Hepatocyte (in vitro differentiated cells): ENCODE data around the gene HOXC12. TPM values are rescaled to one million over a fixed set of nuclear protein-coding genes. Genes with fewer than 3 reads are reported as not detected.

Experiments
- DNase-seq: peaks from one replicate; pipeline ENCODE4 v3.0.0-alpha.2; 2016; ENCODE audit warnings: low spot score
- H2AFZ ChIP-seq: fragments of 200-600 bp; sonication (generic); 2 replicates; pipeline ENCODE4 v1.6.0; 2016; ENCODE audit warnings: antibody characterized with exemption, mild to moderate bottlenecking
- H3K27ac ChIP-seq: fragments of 200-600 bp; sonication (generic); 2 replicates; pipeline ENCODE4 v1.5.1; 2016; ENCODE audit warnings: mild to moderate bottlenecking
- H3K27me3 ChIP-seq: fragments of 200-600 bp; sonication (generic); 2 replicates; pipeline ENCODE4 v1.6.1; 2016
- H3K36me3 ChIP-seq: fragments of 200-600 bp; sonication (generic); replicated peaks from 2 replicates; pipeline ENCODE4 v1.5.1; 2016; ENCODE audit warnings: low read depth; ENCODE audit not compliant: insufficient read depth
- H3K4me1 ChIP-seq: fragments of 200-600 bp; sonication (generic); 2 replicates; pipeline ENCODE4 v1.5.1; 2016; ENCODE audit warnings: mild to moderate bottlenecking, moderate library complexity; ENCODE audit not compliant: insufficient read depth
- H3K4me2 ChIP-seq: fragments of 200-600 bp; sonication (generic); 2 replicates; pipeline ENCODE4 v1.6.0; 2016
- H3K4me3 ChIP-seq: fragments of 200-600 bp; sonication (generic); 2 replicates; pipeline ENCODE4 v1.5.1; 2016; ENCODE audit warnings: mild to moderate bottlenecking
- H3K79me2 ChIP-seq: fragments of 200-600 bp; sonication (generic); 2 replicates; pipeline ENCODE4 v1.6.0; 2017; ENCODE audit warnings: mild to moderate bottlenecking
- H3K9me2 ChIP-seq: fragments of 200-600 bp; sonication (generic); replicated peaks from 2 replicates; pipeline ENCODE4 v1.6.0; 2017; ENCODE audit warnings: mild to moderate bottlenecking; ENCODE audit not compliant: insufficient read depth
- H3K9me3 ChIP-seq: fragments of 200-600 bp; sonication (generic); 2 replicates; pipeline ENCODE4 v1.5.1; 2016; ENCODE audit warnings: low read depth, mild to moderate bottlenecking
- H4K20me1 ChIP-seq: fragments of 200-600 bp; sonication (generic); 2 replicates; pipeline ENCODE4 v1.6.0; 2016; ENCODE audit warnings: mild to moderate bottlenecking; ENCODE audit not compliant: insufficient read depth, poor library complexity, severe bottlenecking
- CTCF ChIP-seq: fragments of 200-600 bp; sonication (generic); IDR thresholded peaks from 2 replicates; pipeline ENCODE4 v1.5.1; 2016; ENCODE audit warnings: antibody characterized with exemption, mild to moderate bottlenecking; ENCODE audit not compliant: poor library complexity
- EZH2 ChIP-seq: fragments of 200-600 bp; sonication (generic); IDR thresholded peaks from 2 replicates; pipeline ENCODE4 v1.6.1; 2016; ENCODE audit warnings: antibody characterized with exemption, mild to moderate bottlenecking, borderline replicate concordance
- EZH2phosphoT487 ChIP-seq: fragments of 200-600 bp; sonication (generic); IDR thresholded peaks from one replicate; pipeline ENCODE4 v1.6.1; 2018; ENCODE audit warnings: antibody characterized with exemption, mild to moderate bottlenecking, low read depth, moderate library complexity; ENCODE audit not compliant: unreplicated experiment, severe bottlenecking
- WGBS: methylation state at CpG from one replicate; pipeline ENCODE4 v1.1.6; 2016; ENCODE audit warnings: low lambda C conversion rate; ENCODE audit errors: missing lambda C conversion rate; 5-methylcytosine and 5-hydroxymethylcytosine counted together
- polyA plus RNA-seq: library from polyadenylated mRNA; unstranded; fragments of >200 nt; fragmentation: Nextera tagmentation; extraction: Ambion mirVana; gene quantifications from 2 replicates; pipeline ENCODE4 v1.2.1, GENCODE V29; 2016
- total RNA-seq: library from RNA; depleted of rRNA; stranded (reverse); fragments of >200 nt; gene quantifications from 2 replicates; pipeline ENCODE4 v1.2.3, GENCODE V29; 2014

The HOXC12 gene
- total and polyA plus RNA-seq, 2 experiments from 2014 or later = not detected

DNA sequence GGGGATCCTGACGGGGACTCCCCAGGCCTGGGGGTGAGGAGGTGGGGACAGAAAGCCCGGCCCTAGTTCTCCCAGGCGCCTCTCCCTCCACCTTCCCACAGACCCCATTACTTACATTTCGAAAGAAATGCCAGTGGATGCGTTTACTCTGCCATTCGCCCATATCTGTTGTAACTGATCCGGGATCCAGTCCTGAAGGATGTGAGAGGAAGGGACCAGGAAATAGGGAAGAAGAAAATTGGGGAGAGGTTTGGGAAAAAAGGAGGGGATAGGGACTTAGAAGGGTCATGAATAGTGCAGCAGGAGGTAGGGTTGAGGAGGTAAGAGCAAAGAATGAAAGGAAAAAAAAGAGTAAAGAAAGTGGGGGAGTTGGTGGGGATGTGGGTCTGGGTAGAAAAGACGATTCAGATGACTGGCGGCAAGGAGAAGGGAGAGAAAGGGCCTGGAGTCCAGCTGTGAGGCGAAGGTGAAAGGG is 1.1 kb downstream of the HOXC12 start:
- no peak overlapping the region for H3K4me2 ChIP-seq
- no peak overlapping the region for H3K4me3 ChIP-seq
- H3K27ac ChIP-seq = no peak overlapping the region
- no peaks in the 10 kb centered on the region for H3K36me3 ChIP-seq
- no peaks in the 10 kb centered on the region for H3K9me3 ChIP-seq
- TF ChIP-seq CTCF = no peak
- peak; percentile 84 for TF ChIP-seq EZH2
- H4K20me1 ChIP-seq = no peaks in the 10 kb centered on the region
- no peak for DNase-seq
- no peaks in the 10 kb centered on the region for H3K4me1 ChIP-seq
- no peaks in the 10 kb centered on the region for H3K9me2 ChIP-seq
- peaks cover 100% of the 10 kb centered on the region for H3K27me3 ChIP-seq
- H3K79me2 ChIP-seq = no peaks in the 10 kb centered on the region
- 18% methylated on average over 10 of the region's 10 CpGs for WGBS
- peak overlapping the region; percentile 40 for H2AFZ ChIP-seq

- Histone ChIP-seq H3K79me2 (no peaks in the 10 kb centered on the region), H2AFZ (no peak overlapping the region), H3K4me1 (no peaks in the 10 kb centered on the region), H4K20me1 (no peaks in the 10 kb centered on the region), H3K27me3 (peaks cover 100% of the 10 kb centered on the region), H3K9me2 (no peaks in the 10 kb centered on the region), H3K27ac (no peak overlapping the region), H3K36me3 (no peaks in the 10 kb centered on the region), H3K9me3 (no peaks in the 10 kb centered on the region), H3K4me3 (no peak overlapping the region), H3K4me2 (no peak overlapping the region)
- WGBS = 24% methylated on average over 25 of the region's 25 CpGs
- DNase-seq = no peak
- TF ChIP-seq EZH2phosphoT487 (peak; percentile 66), EZH2 (no peak)
Observed at GRCh38 chr12:53956251-53956887, 1.7 kb downstream of the HOXC12 start.

DNA sequence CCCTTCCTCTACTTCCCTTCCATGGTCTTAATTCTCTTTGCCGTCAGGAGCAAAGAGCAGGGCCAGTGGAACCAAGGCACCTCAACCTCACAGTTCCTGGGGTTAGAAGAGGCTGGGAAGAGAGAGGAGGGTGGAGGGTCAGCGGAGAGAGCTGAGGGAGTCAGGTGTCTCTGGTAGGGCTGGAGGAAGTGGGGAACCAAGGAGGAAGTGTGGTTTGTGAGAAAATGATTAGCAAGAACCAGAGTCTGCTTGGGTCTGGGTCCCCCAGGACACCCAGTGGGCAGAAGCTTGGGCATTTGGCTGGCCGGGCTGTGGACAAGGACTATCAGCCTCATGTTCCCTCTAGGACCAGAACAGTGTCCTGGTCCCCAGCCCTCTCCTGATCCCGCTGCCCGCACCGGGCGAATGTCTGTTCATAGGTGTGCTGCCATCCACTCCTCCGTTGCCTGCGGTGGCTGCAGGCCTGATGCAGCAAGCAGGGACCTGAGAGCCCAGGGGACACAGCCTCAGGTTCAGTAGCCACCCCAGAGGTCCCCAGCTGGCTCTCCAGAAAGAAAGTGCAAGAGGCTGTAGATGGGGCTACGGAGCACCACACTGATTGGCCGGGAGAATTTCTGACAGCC is 2.3 kb downstream of the HOXC12 start:
- H3K9me3 ChIP-seq = no peaks in the 10 kb centered on the region
- no peak overlapping the region for H3K27ac ChIP-seq
- no peak for DNase-seq
- no peak overlapping the region for H3K4me3 ChIP-seq
- no peaks in the 10 kb centered on the region for H3K4me1 ChIP-seq
- no peaks in the 10 kb centered on the region for H3K9me2 ChIP-seq
- no peak overlapping the region for H3K4me2 ChIP-seq
- no peaks in the 10 kb centered on the region for H3K36me3 ChIP-seq
- no peaks in the 10 kb centered on the region for H3K79me2 ChIP-seq
- no peak overlapping the region for H2AFZ ChIP-seq
- H4K20me1 ChIP-seq = no peaks in the 10 kb centered on the region
- no peak for TF ChIP-seq EZH2
- WGBS = 35% methylated on average over 11 of the region's 11 CpGs
- H3K27me3 ChIP-seq = peaks cover 100% of the 10 kb centered on the region

DNA sequence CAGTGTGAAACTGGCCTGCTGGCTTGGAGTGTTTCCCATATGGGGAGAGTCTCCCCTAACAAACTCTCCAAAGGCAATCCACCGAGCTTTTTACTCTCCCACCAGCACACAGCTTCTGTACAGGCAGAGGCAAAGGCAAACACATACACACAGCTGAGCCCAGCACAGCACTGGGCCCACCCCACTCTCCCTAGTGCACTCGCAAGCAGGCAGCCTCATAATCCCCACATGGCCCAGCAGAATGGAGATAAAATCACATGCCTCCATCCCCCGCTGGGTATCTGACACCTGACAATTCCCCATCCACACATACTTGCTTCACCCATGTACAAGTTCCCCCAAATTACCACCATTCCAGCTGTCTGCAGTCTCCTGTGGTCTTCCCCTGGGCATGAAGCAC is 3.4 kb downstream of the HOXC12 start:
- no peak overlapping the region for H2AFZ ChIP-seq
- H4K20me1 ChIP-seq = no peaks in the 10 kb centered on the region
- no peak overlapping the region for H3K27ac ChIP-seq
- H3K4me3 ChIP-seq = no peak overlapping the region
- no peak for TF ChIP-seq EZH2phosphoT487
- TF ChIP-seq CTCF = no peak
- no peak for TF ChIP-seq EZH2
- no peaks in the 10 kb centered on the region for H3K36me3 ChIP-seq
- no peaks in the 10 kb centered on the region for H3K9me2 ChIP-seq
- H3K4me2 ChIP-seq = no peak overlapping the region
- H3K79me2 ChIP-seq = no peaks in the 10 kb centered on the region
- no peaks in the 10 kb centered on the region for H3K4me1 ChIP-seq
- 48% methylated on average over 3 of the region's 3 CpGs for WGBS
- H3K9me3 ChIP-seq = no peaks in the 10 kb centered on the region
- H3K27me3 ChIP-seq = peaks cover 100% of the 10 kb centered on the region
- DNase-seq = no peak
